Psoas muscle (tissue), 8 donors: ENCODE results near the gene DIP2C. TPM values are rescaled to one million over a fixed set of nuclear protein-coding genes. Genes with fewer than 3 reads are reported as not detected.
"Not testable (repeated sequence)": the region's sequence is repeated elsewhere in the genome, so short reads cannot be mapped to it uniquely, and the experiment has no call there.

Experiments
- ATAC-seq, 4 donors: fragments of 200-7000 bp; cut with Tn5 transposase; one replicate each; pipeline ENCODE4 v1.9.1; 2020; ENCODE audit warnings: moderate library complexity in 3 of 4, mild to moderate bottlenecking in 2 of 4
- DNase-seq, 2 donors: peaks; one replicate each; pipeline ENCODE4 v3.0.0-alpha.2; 2020
- H3K27ac ChIP-seq: fragments of 200-600 bp; one replicate; pipeline ENCODE4 v1.8.0; 2022
- H3K27me3 ChIP-seq, 3 donors: fragments of 200-600 bp in 1 of 3; one replicate each; pipeline versions ENCODE4 v1.6.1 to v1.8.0; 2013 to 2022; ENCODE audit warnings: low read length in 2 of 3, mild to moderate bottlenecking in 2 of 3, moderate library complexity in 1 of 3; ENCODE audit not compliant: insufficient read depth in 3 of 3
- H3K36me3 ChIP-seq, 2 donors: fragments of 200-600 bp in 1 of 2; one replicate each; pipeline versions ENCODE4 v1.6.1 to v1.8.0; 2013 to 2022; ENCODE audit warnings: low read depth in 1 of 2, mild to moderate bottlenecking in 1 of 2, moderate library complexity in 1 of 2; ENCODE audit not compliant: insufficient read depth in 1 of 2
- H3K4me1 ChIP-seq: fragments of 200-600 bp; one replicate; pipeline ENCODE4 v1.8.0; 2022
- H3K4me3 ChIP-seq: fragments of 200-600 bp; one replicate; pipeline ENCODE4 v1.8.0; 2022; ENCODE audit warnings: mild to moderate bottlenecking
- H3K9me3 ChIP-seq: fragments of 200-600 bp; one replicate; pipeline ENCODE4 v1.8.0; 2022
- WGBS, 3 donors: extraction: QIAGEN DNeasy Blood & Tissue Kit; methylation state at CpG; one replicate each; pipeline versions ENCODE4 v1.1.6 to v1.1.7; 2013; 5-methylcytosine and 5-hydroxymethylcytosine counted together
- intact Hi-C, 2 donors: fragments of 100-400 bp; cut with DNase I; formaldehyde crosslinking; loops; one replicate each; pipeline versions ENCODE4 v1.11.0 to v1.14.2; 2022
- polyA plus RNA-seq, 3 donors: library from polyadenylated mRNA; stranded (reverse); fragments of 200-250 nt; gene quantifications; one replicate each; pipeline ENCODE4 v1.2.3, GENCODE V29; 2013
- total RNA-seq, 4 donors: library from RNA; stranded (reverse); fragmentation: NEBNext Ultra II Directional in 2 of 4; extraction: Animal tissue kit (Norgen Biotek cat#: 25700) in 2 of 4; gene quantifications; one replicate each; pipeline versions ENCODE4 v1.2.1 to v1.2.4, GENCODE V29; 2021 to 2023
- TF ChIP-seq, protein P1 (sequence below): fragments of 200-600 bp; IDR thresholded peaks from one replicate; pipeline ENCODE4 v1.8.0; 2022; ENCODE audit warnings: antibody characterized with exemption
- donor health status: healthy with polysubstance abuse.
- donor health status: DM: no; HTN: no; CAD: no; lungs with moderate emphysema.
- donor health status: Bipolar disorder and iron deficiency.
- donor health status: healthy.
- donor health status: DM: yes; HTN: yes; CAD: no.
- donor health status: DM: no; HTN: no; CAD: no.
- donor health status: DM: no; HTN: no; CAD: no.
- donor health status: DM: yes; HTN: yes; CAD: no.

Gene DIP2C
- total and polyA plus RNA-seq, 7 donors = 7.7 to 32.0 (median 25.0) TPM

DNA sequence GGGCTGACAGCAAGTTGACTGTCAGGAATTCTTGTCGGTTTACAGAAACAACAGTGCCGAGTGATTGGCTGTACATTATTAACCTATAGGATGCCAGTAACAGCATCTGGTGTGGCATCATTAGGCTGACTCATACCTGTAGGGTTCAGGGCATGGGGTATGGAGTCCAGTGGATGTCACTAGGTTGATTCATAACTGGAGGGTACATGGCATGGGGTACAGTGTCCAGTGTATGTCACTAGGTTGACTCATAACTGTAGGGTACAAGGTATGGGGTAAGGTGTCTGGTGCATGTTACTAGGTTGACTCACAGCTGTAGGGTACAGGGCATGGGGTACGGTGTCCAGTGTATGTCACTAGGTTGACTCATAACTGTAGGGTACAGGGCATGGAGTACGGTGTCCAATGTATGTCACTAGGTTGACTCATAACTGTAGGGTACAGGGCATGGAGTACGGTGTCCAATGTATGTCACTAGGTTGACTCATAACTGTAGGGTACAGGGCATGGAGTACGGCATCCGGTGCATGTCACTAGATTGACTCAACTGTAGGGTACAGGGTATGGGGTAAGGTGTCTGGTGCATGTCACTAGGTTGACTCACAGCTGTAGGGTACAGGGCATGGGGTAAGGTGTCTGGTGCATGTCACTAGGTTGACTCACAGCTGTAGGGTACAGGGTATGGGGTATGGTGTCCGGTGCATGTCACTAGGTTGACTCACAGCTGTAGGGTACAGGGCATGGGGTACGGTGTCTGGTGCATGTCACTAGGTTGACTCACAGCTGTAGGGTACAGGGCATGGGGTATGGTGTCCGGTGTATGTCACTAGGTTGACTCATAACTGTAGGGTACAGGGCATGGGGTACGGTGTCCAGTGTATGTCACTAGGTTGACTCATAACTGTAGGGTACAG, 425.1 kb downstream of the DIP2C start:
- intact Hi-C loops, ATAC-seq, H3K4me1 ChIP-seq, H3K27ac ChIP-seq, H3K9me3 ChIP-seq, H3K36me3 ChIP-seq, DNase-seq, H3K4me3 ChIP-seq, H3K27me3 ChIP-seq: not testable (repeated sequence)
- 76 to 86% (median 84%) methylated on average over 11 of the region's 11 CpGs for WGBS, 3 donors

DNA sequence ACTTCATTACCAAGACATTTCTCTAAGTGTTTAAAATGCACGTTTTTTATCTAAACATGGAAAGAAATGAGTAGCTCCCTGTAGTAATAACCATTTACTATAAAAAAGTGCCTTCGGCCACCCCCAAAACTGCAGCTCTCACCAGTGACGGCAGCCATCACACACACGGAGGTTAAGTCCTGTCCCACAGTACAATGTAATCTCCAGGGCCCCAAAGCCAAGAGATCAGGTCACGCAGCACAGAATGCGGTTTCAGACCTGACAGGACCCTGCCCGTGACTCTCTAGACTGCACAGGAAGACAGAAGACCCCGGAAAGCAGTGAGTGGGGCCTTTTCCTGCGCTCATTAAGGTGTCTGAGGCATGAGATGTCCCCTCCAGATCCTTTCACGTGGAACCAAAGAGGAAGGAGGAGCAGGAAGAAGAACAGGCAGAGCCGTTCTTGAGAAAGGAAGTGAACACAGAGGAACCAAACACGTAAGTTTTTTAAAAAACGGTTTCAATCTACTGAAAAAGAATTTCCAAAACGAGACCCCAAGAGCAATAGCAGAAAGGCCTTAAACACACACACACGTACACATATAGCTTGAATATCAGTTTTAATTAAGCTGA, 428.5 kb downstream of the DIP2C start:
- ATAC-seq (no peak), DNase-seq (no peak)
- 84 to 87% (median 84%) methylated on average over 15 of the region's 15 CpGs for WGBS, 3 donors
- Histone ChIP-seq H3K27ac (no peak overlapping the region), H3K4me1 (no peaks in the 10 kb centered on the region), H3K9me3 (no peaks in the 10 kb centered on the region), H3K4me3 (no peak overlapping the region), H3K36me3 (peaks cover 0 to 2% of the 10 kb centered on the region in 2 donors), H3K27me3 (no peaks in the 10 kb centered on the region)
- intact Hi-C loops = no loop called here
- TF ChIP-seq, protein P1, sequence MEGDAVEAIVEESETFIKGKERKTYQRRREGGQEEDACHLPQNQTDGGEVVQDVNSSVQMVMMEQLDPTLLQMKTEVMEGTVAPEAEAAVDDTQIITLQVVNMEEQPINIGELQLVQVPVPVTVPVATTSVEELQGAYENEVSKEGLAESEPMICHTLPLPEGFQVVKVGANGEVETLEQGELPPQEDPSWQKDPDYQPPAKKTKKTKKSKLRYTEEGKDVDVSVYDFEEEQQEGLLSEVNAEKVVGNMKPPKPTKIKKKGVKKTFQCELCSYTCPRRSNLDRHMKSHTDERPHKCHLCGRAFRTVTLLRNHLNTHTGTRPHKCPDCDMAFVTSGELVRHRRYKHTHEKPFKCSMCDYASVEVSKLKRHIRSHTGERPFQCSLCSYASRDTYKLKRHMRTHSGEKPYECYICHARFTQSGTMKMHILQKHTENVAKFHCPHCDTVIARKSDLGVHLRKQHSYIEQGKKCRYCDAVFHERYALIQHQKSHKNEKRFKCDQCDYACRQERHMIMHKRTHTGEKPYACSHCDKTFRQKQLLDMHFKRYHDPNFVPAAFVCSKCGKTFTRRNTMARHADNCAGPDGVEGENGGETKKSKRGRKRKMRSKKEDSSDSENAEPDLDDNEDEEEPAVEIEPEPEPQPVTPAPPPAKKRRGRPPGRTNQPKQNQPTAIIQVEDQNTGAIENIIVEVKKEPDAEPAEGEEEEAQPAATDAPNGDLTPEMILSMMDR = no peak

DNA sequence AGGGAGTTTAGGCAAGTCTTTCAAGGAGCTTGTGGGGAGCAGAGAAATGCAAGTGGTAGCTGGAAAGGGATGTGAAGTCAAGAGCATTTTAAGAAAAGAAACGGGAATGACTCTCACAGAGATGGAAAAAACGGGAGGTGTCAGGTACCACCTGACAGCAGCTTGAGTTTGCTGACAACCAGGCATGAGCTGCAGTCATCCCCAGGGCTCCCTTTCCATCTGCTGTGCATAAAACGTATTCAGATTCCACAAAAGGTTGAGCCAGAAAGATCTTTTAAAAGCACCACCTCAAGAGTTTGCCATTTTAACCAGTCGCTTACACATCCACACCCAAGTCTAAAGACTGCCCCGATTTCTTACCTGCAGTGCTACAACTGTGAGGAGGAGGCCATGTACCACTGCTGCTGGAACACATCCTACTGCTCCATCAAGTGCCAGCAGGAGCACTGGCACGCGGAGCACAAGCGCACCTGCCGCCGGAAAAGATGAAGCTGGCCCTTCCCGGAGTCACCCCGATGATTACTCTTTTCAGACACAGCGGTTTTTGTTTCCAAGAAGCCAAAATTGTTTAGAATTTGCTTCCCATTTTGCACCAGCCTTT, 437.4 kb downstream of the DIP2C start:
- TF ChIP-seq, protein P1 = no peak
- H3K4me1 ChIP-seq = no peaks in the 10 kb centered on the region
- peaks cover 9 to 91% of the 10 kb centered on the region in 2 donors for H3K36me3 ChIP-seq
- no peak overlapping the region for H3K4me3 ChIP-seq
- H3K27me3 ChIP-seq = no peaks in the 10 kb centered on the region
- intact Hi-C loops = no loop called here
- WGBS, 3 donors = 79 to 89% (median 79%) methylated on average over 13 of the region's 13 CpGs
- DNase-seq (no peak), ATAC-seq (no peak)
- no peaks in the 10 kb centered on the region for H3K9me3 ChIP-seq
- no peak overlapping the region for H3K27ac ChIP-seq

DNA sequence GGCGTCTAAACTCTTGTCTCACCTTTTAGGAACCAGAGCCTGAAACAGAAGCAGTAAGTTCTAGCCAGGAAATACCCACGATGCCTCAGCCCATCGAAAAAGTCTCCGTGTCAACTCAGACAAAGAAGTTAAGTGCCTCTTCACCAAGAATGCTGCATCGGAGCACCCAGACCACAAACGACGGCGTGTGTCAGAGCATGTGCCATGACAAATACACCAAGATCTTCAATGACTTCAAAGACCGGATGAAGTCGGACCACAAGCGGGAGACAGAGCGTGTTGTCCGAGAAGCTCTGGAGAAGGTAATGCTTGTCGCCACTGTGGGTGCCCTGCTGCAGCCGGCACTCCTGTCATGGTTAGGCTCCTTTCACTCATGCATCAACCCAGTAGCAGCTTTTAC, 441.2 kb downstream of the DIP2C start:
- TF ChIP-seq, protein P1 = no peak
- intact Hi-C loops = no loop called here
- peaks cover 13 to 96% of the 10 kb centered on the region in 2 donors for H3K36me3 ChIP-seq
- no peak overlapping the region for H3K4me3 ChIP-seq
- ATAC-seq (no peak), DNase-seq (no peak)
- no peaks in the 10 kb centered on the region for H3K27me3 ChIP-seq
- no peaks in the 10 kb centered on the region for H3K4me1 ChIP-seq
- no peak overlapping the region for H3K27ac ChIP-seq
- WGBS, 3 donors = 91 to 96% (median 95%) methylated on average over 15 of the region's 15 CpGs
- no peaks in the 10 kb centered on the region for H3K9me3 ChIP-seq

DNA sequence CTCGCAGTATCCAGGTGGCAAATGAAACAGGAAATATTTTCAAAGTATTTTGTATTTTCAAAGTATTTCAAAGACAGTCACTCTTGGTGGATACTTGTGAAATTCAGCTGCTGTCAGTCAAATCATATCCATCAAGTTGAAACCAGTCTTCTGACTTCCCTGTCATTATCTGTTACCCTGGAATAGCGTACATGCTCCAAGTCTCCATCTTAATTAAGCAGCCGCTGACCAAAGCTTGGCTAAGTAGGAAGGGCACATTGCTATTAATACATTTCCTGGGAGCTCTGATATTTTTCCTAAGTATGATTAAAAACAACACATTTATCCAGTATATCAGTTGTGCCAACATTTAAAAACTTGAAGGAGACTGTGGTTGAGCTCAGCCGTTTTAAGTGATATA, 442.0 kb downstream of the DIP2C start:
- Histone ChIP-seq H3K27ac (no peak overlapping the region), H3K4me1 (no peaks in the 10 kb centered on the region), H3K27me3 (no peaks in the 10 kb centered on the region), H3K36me3 (peaks cover 11 to 95% of the 10 kb centered on the region in 2 donors), H3K9me3 (no peaks in the 10 kb centered on the region), H3K4me3 (no peak overlapping the region)
- intact Hi-C loops = no loop called here
- TF ChIP-seq, protein P1 = no peak
- no peak for DNase-seq
- WGBS, 3 donors = 88 to 95% (median 93%) methylated on average over 4 of the region's 4 CpGs
- no peak for ATAC-seq
